CMK (cell line): ENCODE measurements around the gene HAS3.

ENCODE experiments used
- DNase-seq: peaks from one replicate; pipeline ENCODE4 v3.0.0-alpha.2; 2010; ENCODE audit warnings: low read depth

The HAS3 gene

GRCh38 chr16:69089091-69089910, 16.2 kb upstream of the HAS3 start:
- no peak for DNase-seq

DNA sequence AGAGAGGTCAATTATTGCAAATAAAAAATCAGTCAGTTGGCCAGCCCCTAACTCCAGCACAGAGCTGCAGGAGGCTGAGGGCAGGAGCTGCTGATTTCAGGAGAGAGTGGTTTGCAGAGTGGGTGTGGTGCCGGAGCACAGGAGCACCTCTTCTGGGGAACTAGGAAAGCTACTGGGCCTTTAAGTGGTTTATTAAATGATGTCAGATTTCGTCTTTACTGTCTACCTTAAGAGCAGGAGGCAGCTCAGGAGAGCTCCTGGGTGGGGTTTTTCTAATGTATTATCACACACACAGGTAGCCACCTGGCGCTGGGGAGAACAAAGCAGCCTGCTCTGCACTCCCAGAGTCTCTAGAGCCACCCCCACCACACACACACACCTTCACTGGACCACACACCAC, 11.5 kb upstream of the HAS3 start:
- no peak for DNase-seq

DNA sequence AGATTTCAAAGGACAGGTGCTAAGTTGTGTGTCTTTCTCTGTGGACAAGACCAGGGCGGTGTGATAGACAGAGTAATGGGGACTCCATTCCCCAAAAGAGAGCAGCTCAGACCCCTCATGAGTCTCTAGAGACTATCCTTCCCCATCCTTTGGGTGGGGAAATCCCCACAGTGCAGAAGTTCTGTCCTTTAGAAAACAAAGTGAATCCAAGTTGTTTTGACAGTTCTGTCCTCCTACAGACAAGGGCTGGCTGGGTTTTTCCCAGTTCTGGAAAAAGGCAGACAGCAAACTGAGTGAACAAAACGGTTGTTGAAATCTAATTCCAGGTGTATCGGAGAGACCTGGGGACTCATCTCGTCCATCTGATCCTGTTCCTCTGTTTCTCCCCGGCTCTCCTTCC, 11.0 kb upstream of the HAS3 start:
- no peak for DNase-seq

GRCh38 chr16:69095193-69095592, 10.3 kb upstream of the HAS3 start:
- no peak for DNase-seq

DNA sequence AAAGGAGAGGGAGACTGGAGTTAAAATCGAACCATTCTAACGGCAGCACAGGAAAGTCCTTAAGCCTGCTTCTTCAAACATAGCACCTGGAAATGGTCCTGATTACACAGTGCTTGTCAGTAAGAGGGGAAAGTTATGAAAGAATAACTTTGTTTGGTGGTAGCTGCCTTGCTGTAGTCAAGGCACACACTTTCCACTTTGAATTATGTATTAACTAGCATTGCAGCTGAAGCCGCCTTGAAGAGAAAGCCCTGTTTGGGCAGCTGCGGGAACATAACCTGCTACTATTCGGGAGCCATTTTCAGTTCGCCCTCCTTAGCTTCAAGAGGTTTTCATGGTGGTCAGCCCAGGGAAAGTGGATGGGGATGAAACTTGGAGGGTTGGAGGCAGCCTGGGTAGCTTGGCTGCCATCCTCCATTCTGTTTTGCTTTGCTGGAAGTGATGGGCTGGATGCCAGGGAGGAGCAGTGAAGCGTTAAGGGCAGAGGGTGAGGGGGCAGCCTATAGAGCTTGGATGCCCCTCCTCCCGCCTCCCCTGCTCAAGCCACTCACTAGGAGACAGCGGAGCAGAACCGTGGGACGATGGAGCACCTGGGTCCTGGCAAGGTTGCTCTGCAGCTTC, 5.3 kb upstream of the HAS3 start:
- no peak for DNase-seq

DNA sequence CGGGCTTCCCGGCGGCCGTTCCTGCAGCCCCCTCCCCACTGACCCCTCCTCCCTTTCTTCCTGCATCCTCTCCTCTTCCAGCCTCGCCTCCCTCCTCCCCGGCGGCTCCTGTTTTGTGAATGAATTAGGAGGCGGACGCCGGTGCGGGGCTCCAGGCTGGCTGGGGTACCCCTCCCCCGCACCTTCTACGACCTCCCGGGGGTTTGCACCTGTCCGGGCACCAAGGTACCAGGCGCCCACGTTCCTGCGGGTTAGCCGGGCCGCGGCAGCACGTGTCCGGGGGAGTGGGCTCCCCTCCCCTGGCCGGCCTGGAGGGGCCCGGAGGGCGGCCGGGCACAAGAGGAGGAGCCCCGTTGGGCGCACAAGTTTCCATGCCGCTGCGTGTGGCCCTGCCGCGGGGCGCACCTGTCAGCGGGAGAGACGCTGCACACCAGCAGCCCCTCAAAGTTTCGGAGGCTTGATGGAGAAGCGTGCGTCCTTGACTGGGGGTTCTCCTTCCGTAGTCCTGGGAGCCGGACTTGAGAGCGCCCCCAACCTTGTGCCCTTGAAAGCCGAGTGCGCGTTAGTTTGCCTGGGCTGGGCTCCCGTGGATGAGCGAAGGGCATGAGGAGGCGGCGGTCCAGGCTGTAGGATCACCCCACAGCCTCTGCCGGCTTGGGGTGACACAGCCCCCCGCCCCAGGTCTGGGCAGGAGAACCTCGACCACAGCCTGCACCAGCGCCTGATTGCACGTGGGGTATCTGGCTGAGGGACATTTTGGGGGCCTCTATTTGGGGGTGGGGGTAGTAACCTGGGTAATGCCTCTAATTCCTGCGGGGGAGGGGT, 1.2 kb downstream of the HAS3 start:
- no peak for DNase-seq

DNA sequence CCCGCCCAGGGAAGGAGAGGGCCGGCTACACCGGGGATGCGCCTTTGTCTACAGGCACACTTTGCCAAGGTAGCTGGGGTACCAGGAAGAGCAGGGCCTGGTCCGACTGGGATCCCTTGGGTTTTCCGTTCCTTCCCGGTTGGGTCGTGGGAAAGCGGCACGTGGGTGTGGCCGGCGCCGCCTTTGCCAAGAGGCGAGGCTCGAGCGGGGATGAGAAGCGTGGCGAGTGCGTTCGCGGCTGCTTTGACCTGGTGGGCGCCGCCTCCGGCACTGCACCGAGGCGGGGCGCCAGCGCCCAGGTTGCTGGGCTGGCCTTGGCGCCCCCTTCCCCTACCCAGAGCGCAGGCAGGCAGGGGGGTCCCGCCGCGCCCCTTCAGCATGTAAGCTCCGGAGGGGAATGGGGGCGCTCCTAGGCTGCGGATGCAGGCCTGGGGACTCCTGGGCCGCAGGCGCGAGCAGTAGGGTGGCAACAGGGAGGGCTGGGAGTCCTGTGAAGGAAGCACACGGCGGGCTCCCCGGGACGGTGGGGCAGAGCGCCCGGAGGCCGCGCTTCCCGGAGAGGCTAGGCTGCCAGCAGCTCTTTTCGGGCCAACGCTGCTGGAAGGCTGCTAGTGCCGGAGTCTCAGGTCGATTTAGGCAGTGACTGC, 2.0 kb downstream of the HAS3 start:
- no peak for DNase-seq

DNA sequence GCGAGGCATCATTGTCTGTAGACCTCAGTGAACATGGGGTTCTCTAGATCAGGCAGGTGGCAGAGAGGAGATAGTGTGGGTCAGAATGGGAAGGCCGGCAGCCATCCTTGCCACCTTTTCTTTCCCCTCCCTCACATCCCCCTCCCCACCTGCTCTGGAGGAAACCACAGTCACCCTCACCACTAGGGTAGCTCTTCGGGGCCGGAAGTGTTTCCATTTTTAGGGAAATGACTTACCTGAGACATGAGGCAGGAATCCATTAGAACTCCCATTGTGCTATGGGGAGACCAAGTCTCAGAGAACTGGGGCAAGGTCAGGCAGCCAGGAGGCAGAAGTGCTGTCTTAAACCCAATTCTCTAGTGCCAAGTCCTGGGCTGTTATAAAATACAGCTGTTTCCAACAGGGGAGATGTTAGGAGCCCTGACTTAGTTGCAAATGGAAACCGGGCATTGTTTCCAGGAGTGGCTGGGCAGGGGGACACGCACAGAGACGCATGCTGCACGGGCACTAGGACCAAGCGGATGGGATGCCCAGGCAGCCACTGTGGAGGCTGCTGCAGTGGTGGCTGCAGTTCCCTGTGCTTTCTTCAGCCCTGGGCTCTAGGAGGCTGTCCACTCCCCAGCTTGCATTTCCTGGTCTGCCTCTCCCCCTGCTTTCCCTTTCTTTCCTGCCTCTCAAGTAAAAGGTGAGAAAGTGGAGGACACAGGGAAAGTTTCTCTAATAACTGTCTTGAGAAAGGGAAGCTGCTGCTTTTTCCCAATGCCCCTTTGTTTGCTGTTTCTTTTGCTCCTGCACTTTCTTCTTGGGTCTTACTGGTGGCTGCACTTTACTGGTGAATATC, 2.8 kb downstream of the HAS3 start:
- DNase-seq = no peak

- DNase-seq = no peak
Observed at GRCh38 chr16:69108905-69109252, 3.4 kb downstream of the HAS3 start.

- DNase-seq = no peak
Observed at GRCh38 chr16:69109486-69110270, 4.2 kb downstream of the HAS3 start.

DNA sequence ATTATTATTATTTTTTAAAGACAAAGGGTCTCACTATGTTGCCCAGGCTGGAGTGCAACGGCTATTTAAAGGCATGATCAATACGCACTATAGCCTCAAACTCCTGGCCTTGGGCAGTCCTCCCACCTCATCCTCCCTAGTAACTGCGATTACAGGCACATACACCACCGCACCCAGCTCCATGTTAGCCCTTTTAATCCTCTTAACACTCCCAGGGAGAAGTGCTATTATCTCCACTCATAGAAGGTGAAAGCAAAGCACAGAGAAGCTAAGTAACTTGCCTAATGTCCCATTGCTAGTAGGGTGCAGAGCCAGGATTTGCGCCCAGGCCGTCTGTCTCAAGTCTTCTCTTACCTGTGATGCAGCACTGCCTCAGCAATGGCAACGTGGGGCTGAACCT, 5.0 kb downstream of the HAS3 start:
- no peak for DNase-seq

GRCh38 chr16:69111216-69111875, 5.9 kb downstream of the HAS3 start:
- no peak for DNase-seq

DNA sequence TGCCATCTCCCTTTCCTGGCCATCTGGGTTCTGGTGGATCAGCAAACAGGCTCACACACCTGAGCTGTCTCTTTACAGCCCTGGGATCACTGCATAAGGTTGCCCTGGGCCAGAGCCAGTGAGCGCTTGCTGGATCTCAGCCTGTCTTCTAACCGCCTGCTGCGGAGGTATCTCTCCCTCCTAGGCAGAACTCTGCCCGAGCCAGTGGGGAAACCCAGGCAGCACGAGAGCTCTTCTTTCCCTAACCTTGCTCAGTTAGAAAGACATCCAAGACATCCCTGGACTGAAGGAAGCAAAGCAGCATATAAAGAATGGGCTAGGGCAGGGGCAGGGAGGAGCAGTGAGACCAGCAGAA, 6.4 kb downstream of the HAS3 start:
- DNase-seq = no peak

GRCh38 chr16:69112285-69113129, 7.1 kb downstream of the HAS3 start:
- DNase-seq = no peak

DNA sequence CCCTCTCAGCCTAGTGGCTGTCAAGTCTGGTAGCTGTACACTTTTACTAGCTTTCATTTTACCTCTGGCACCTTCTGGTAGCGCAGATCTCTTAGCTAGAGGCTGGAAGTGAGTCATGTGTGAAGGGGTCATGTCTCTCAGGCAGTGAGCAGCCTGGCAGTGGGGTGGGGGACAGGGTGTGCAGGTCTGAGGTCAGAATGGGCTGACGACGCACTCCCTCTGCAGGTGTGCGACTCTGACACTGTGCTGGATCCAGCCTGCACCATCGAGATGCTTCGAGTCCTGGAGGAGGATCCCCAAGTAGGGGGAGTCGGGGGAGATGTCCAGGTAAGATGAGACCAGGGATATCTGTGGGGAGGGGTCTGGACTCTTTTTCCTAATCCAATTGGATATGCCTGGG, 7.8 kb downstream of the HAS3 start:
- DNase-seq = no peak

DNA sequence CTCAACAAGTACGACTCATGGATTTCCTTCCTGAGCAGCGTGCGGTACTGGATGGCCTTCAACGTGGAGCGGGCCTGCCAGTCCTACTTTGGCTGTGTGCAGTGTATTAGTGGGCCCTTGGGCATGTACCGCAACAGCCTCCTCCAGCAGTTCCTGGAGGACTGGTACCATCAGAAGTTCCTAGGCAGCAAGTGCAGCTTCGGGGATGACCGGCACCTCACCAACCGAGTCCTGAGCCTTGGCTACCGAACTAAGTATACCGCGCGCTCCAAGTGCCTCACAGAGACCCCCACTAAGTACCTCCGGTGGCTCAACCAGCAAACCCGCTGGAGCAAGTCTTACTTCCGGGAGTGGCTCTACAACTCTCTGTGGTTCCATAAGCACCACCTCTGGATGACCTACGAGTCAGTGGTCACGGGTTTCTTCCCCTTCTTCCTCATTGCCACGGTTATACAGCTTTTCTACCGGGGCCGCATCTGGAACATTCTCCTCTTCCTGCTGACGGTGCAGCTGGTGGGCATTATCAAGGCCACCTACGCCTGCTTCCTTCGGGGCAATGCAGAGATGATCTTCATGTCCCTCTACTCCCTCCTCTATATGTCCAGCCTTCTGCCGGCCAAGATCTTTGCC, 9.0 kb downstream of the HAS3 start:
- DNase-seq = no peak

- no peak for DNase-seq
Observed at GRCh38 chr16:69114976-69115355, 9.5 kb downstream of the HAS3 start.

GRCh38 chr16:69115361-69115760, 9.9 kb downstream of the HAS3 start:
- DNase-seq = no peak

DNA sequence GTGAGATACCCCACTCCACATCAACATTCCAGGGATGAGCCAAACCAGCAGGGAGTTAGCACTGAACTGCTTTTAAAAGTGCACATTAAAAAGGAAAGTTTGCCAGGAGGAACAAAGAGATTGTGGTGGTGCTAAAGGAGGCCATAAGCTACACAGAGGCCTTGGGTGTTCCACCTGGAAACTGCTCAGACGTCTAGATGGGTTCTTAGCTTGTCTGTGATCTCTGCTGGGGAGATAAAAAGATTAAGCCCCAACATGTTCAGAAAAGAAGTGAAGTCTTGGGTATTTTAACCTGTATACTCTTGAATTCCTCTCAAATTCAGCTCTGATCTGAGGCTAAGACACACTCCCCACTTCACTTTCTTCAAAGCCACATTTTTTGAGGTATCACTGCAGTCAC, 10.4 kb downstream of the HAS3 start:
- no peak for DNase-seq
